ENCODE data around the gene SH3RF1.
"Not testable (repeated sequence)": the region's sequence is repeated elsewhere in the genome, so short reads cannot be mapped to it uniquely, and the experiment has no call there.

Gene SH3RF1

GRCh38 chr4:169197206-169197605 is 73.5 kb downstream of the SH3RF1 start:
- DNase-seq, result not testable (repeated sequence)

DNA sequence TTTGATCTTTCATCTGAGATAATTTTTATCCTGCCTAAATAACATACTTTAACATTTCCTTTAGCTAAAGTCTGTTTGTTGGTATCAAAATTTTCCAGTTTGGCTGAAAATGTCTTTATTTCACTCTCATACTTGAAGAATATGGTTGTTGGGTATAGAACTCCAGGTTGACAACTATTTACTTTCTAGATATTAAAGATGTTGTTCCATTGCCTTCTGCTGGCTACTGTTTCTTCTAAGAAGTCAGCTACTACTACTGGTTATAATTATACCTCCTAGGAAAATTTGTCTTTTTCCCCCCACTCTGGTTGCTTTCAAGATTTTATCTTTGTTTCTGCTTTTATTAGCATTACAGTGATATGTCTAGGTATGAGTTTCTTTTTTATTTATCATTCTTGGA is 75.7 kb downstream of the SH3RF1 start:
- no peak for DNase-seq

DNA sequence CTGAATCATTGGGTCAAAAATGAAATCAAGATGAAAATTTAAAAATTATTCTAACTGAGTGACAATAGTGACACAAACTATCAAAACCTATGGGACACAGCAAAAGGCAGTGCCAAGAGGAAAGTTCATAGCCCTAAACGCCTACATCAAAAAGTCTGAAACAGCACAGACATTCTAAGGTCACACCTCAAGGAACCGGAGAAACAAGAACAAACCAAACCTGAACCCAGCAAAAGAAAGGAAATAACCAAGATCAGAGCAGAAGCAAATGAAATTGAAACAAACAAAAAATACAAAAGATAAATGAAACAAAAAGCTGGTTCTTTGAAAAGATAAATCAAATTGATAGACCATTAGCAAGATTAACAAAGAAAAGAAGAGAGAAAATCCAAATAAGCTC is 80.8 kb downstream of the SH3RF1 start:
- not testable (repeated sequence) for DNase-seq

DNA sequence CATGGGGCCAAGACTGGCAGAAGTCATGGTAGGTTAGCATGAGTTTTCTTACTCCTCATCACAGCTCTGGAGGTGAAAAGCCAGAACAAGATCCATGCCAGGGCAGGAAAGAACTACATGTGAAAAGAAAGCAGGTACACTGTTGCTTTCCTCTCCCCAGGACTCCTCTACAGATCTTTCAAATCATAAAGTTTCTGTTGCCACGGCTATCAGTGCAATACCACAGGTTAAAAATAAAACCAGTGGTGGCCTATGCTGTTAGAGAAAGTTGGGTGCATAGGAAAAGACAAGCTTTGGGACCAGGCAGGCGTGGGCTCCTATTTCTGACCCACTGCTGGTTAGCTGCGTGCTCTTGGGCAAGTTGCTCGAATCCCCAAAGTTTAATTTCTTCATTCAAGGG is 81.4 kb downstream of the SH3RF1 start:
- no peak for DNase-seq

GRCh38 chr4:169188204-169188603 is 82.6 kb downstream of the SH3RF1 start:
- DNase-seq, result no peak

DNA sequence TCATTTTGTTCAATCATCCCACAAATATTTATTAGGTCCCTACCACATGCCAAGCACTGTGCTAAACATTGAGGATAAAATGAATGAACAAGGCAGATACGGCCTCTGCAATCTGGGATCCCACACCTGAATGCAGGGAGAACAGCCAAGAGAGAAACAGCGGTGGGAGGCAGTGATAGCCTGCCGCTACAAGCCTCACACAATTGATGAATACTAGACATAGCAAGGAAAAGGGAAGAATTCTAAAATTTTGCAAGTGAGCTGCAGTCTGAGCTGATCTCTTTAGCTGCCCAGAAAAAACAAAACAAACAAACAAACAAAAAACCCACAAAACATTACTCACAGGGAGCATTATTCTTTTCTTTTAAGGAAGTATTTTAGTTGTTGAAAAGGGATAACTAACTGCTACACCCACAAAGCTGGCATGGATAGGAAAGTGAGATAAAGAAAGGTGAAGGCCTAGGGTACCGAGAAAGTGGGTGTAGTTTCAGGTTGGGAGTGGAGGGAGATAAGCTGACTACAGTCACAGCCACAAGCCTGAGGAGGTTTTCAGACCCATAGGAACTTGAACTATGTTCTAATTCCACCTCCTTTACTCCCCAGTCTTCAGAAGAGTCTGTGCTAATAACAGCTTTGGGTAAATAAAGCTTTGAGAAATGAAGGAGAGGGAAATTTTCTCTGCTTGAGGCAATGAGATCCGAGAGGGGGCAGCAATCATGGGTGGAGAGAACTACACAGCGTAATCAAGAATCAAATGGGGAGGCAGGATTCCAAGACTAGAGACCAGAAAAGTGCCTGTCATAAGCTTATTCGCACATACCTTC is 85.4 kb downstream of the SH3RF1 start:
- no peak for DNase-seq

DNA sequence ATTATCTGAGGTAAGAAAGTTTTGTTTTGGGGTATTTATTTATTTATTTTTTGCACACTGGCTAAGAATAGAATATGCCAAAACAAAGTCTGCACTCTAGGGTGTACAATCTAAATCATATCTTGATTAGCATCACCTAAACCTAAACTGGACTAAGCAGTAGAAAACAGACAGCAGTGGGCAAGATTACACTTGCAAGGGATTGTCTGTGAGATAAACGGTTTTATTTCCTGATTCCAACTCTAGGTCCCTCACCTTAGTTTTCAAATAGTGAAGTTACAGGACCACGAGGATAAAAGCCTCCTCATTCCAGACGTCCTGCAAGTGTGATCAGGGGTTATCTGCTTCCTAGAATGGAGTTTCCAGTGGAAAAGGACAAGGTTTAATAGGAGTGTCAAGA is 86.1 kb downstream of the SH3RF1 start:
- no peak for DNase-seq

- no peak for DNase-seq
These were observed 86.5 kb downstream of the SH3RF1 start for GRCh38 chr4:169184236-169184635.

GRCh38 chr4:169183581-169183980 is 87.2 kb downstream of the SH3RF1 start:
- no peak for DNase-seq

DNA sequence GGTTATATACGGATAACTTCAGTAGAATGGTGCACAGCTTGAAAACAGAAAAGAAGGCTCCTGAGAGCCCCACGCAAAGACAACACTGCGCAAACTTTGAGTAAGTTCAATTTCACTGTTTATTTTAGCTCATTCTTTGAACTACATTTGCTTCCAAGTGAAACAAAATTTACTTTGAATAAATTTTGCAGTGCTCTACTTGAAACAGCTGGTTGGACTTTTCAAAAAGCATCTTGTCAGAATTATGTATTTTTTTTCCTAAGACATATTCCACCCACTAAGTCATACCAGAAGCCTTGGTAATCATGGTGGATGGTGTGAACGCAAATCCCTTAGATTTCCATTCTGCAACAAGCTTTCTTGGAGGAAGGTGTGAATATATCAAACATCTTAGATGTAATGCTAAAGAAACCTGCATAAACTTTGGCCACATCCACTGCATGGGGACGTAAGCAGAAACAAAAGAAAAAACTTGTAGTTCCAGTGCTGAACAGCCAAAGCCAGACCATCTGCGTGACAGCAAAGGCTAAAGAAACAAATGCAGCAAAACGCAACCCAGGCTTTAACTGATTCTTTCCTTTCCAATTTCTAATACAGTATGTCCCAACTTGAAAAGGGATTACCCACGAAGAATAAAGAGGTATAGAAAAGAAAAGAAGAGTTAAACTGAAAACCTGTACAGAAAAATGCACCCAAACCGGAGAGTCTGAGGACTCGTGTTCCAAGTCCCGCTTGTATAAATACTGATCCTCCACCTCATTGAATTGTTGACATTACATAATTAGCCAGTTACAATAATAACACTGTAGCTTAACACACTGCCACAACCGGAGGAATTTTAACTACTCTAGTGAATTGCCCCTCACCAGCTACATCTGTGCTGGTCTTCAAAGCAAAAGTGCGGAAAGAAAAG is 90.9 kb downstream of the SH3RF1 start:
- no peak for DNase-seq

GRCh38 chr4:169178092-169178491 is 92.7 kb downstream of the SH3RF1 start:
- not testable (repeated sequence) for DNase-seq

DNA sequence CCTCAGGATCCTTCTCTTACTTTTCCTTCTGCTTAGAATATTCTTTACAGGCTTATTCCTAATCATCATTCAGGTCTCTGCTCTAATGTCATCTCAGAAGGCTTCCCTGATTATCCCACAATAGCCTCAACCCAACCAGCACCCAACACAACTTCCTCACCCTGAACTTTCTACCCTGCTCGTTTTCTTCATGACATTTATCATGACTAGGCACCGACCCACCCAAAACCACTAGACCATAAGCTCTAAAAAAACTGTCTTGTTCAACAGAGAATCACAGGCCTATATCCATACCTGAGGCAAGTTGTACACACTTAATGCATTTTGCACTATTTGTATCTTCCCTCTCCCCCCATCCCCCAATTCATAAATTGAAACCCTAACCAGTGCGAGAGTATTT is 95.3 kb downstream of the SH3RF1 start:
- DNase-seq, result no peak

- DNase-seq, result no peak
These were observed 95.7 kb downstream of the SH3RF1 start for GRCh38 chr4:169175035-169175434.

DNA sequence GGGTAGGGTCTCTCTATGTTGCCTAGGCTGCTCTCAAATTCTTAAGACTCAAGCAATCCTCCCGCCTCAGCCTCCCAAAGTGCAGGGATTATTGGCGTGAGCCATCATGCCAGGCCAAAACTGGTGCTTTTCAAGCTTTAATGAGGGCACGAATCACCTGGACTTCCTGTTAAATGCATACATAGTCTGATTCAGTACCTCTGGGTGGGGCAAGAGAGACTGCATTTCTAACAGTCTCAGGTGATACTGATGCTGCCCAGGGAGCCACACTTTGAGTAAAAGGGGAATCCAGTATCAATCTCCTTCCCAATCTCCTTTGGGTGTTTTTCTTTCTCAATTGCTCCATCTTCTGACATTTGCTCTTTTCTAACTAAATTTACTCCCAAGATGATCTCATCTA is 96.5 kb downstream of the SH3RF1 start:
- no peak for DNase-seq

GRCh38 chr4:169167957-169168858 is 102.5 kb downstream of the SH3RF1 start:
- DNase-seq, result no peak

DNA sequence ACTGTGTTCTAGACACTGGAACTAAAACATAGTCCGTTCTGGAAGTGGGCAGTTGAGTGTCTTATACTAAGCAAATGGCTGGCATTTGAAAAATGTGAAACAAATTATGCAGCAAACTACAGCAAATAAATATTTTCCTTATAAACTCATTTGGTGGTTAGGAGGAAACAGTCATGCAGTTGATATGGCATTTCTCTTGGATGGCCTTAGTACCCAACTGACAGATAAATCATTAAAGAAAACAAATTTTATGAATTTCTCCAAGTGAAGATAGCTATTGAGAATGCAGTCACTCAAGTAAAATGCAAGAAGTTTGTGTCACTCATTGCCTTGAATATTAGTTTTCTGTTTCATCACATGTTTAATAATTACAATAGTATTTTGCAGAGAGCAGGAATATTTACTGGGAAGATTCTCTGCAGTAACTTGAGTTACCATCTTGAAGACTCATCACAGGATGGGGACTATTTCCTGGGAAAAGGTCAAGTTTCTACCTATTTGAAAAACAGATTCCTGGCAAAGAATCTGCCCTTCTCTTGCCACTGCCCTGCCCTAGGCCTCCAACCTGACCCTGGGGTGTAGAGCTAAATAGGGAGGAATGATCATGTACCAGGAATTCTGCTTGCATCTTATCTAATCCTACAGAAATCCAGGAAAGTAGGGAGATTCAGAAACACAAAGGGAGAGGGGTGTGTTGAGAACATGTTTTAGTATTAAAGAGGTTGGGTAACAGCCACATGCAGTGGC is 105.9 kb downstream of the SH3RF1 start:
- DNase-seq, result no peak

DNA sequence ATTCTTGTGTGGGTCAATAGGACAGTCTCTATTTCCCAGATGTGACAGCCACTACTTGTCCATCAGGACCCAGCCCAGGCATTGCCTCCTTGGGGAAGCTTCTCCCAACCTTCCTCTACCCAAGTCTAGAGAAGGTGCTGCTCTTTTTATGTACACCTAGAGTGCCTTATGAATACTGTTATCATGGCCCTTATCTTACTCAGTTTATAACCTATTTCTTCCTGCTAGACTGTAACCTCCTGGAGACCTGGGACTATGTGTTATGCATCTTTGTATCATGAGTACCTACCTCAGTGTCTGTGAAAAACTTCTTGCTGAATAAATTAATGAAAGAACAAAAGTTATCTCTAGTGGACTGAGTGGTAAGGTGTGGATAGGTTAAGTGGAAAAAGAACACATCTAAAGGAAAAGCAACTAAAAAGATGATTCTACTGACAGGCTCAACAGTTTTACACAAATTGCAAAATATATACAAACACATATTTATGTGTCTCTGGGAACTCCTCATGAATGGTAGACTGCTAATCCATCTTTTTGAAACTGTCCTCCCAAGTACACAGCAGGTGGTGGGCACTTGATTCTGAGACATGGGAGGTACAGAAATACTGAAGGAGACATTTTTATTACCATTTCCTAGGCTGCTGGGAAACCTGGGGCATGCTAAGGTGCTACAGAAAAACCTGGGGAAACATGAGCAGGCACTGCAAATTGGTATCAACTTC is 106.6 kb downstream of the SH3RF1 start:
- no peak for DNase-seq

DNA sequence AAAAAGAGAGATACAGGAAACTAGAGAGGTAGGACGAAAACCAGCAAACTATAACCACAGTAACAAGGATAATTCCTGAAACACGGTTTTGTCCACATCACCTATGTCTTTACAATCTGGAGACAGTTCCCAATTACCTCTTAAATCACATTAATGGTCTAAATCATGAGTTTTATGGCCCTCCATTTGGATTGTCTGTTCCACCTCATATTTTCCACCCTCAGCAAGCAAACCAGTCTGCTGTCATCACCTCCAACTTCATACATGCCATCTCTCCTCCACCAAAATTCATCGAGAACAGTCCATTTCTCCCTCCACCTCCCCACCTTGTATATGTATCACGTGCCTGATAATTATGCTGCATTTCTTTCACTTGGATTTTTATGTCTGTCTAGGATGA is 107.3 kb downstream of the SH3RF1 start:
- DNase-seq, result no peak

DNA sequence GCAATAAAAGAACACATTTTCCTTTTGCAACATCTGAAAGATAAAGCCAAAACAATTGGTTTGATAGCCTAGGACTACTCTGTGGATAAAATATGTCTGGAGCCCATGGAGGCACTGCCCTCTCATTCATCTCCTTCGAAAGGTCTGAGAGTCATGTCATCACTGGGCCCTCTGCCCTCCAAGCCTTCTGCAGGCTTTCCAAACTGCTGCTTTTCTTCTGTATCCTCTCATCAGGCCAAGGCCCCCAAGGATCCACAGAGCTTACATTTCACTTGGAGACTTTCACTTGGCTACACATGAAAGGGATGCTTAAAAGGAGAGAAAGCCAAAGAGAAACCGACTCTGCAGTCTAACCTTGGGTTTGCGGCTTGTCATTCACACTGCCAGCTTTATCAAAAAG is 109.9 kb downstream of the SH3RF1 start:
- DNase-seq, result no peak

DNA sequence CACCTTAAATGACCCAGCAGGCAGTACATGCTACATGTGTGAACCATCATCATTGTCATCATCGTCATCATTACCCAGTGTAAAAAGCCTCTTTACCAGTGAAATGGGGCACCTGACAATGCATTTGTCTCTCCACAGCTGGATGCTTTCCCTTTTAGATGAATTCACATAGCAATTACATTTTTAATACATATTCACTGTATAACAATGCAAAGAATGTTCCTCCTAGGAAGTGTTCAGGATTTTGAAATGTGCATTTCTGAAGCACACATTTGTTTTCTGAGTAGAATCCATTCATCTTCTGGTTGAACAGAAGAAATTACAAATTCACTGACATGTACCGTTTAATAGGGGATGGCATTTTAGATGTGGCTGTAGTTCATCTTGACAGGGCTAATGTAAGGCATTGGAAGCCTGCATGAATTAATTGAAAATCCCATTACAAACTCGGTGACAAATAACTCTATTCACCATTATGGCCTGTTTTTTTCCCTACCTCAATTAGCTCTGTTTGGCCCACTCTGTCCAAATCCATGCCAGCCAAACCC is 111.1 kb downstream of the SH3RF1 start:
- no peak for DNase-seq

DNA sequence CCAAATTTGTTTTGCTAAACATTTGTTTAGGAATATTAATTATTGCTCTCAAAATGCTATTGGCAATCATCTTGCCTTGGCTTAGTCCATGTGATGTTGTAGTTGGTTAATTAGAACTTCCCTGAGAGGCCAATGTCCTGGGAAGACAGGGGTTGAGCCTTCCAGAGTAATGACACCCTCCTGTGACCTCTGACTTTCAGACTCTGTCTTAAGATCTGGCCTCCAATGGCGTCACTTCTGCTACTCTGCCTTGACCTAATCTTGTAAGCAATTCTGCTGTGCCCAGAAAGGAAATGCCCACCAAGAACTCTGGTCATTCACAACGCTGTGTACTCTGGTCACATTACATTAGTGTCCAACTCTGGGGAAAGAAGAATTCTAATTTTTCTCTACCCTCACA is 111.9 kb downstream of the SH3RF1 start:
- DNase-seq, result no peak

All from NCI-H2107 (cell line).